GM12892 (cell line): ENCODE measurements around the gene ANXA11.

Experiments used
- POLR2A ChIP-seq: IDR thresholded peaks from 2 replicates; pipeline ENCODE4 v1.6.1; 2011; ENCODE audit warnings: low read depth, low read length, control low read depth
- POLR2AphosphoS5 ChIP-seq: IDR thresholded peaks from 2 replicates; pipeline ENCODE4 v1.6.1; 2011; ENCODE audit warnings: low read depth, low read length, control low read depth
- TAF1 ChIP-seq: IDR thresholded peaks from 2 replicates; pipeline ENCODE4 v1.6.1; 2011; ENCODE audit warnings: low read depth, mild to moderate bottlenecking, control low read depth, low read length, borderline replicate concordance

DNA sequence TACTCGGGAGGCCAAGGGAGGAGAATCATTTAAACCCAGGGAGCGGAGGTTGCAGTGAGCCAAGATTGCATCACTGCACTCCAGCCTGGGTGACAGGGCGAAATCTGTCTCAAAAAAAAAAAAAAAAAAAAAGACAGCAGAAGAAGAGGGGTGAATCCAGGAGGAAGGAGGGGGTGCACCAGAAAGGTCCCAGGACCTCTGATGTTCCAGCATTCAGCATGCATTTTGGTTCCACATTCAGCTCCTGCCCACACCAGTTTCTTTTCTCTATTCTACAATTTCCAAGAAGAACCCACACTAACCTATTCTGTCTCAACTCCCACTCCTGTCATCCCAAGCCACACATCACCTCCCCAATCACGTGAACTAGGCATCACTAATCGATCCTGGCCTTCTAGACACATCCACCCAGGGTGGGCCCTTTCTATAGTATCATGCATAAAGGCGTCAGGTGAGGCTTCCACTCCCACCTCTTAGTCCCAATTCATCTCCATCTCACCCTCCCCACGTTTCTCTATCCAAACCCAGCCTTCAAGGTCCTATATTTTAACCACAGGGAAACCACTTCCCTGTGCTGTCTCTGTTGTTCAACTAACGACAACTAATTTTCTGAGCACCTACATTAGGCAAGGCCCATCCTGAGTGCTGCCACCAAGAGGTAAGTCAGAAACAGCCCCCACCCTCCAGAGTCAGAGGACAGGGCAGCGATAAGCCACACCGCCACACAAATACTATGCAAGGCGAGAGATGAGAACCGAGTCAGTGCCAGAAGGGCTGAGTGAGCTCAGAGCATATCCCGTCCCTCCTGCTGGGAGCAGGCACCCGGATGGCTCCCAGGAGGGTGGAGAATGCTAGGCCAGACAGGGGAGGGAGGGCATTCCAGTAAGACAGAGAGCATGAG lies 2.2 kb downstream of the ANXA11 start:
- TF ChIP-seq POLR2AphosphoS5 (no peak), POLR2A (0 out of 2 replicates have a peak, but pooled peaks have one; percentile 40), TAF1 (0 out of 2 replicates have a peak, but pooled peaks have one; percentile 19)
